ES-I3 (cell line): Measurements from ENCODE around the gene ATAD3C.
"Not testable (repeated sequence)": the region's sequence is repeated elsewhere in the genome, so short reads cannot be mapped to it uniquely, and the experiment has no call there.

Experiments
- H3K36me3 ChIP-seq: 2 replicates; pipeline ENCODE4 v1.6.1; 2013; ENCODE audit warnings: mild to moderate bottlenecking, low read length, control low read depth, moderate library complexity; ENCODE audit not compliant: insufficient read depth
- H3K4me1 ChIP-seq: 2 replicates; pipeline ENCODE4 v1.6.1; 2013; ENCODE audit warnings: mild to moderate bottlenecking, control low read depth, low read length; ENCODE audit not compliant: insufficient read depth
- H3K9ac ChIP-seq: 2 replicates; pipeline ENCODE4 v1.6.1; 2013; ENCODE audit warnings: low read depth, mild to moderate bottlenecking, low read length, moderate library complexity
- H3K9me3 ChIP-seq: 2 replicates; pipeline ENCODE4 v1.6.1; 2013; ENCODE audit warnings: mild to moderate bottlenecking, low read length, moderate library complexity; ENCODE audit not compliant: control insufficient read depth, insufficient read depth

ATAD3C gene

DNA sequence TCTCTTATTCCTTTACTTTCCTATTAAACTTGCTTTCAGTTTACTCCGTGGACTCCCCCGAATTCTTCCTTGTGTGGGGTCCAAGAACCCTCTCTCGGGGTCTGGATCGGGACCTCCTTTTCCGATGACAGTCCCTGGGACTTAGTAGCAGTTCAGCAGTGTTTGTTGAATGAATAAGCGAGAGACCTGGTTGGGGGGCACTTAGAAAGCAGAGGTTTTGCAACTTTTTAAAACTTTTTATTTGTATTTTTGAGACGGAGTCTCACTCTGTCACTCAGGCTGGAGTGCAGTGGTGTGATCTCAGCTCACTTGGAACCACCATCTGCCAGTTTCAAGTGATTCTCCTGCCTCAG is 26.3 kb upstream of the ATAD3C start:
- Histone ChIP-seq H3K9me3 (no peaks in the 10 kb centered on the region), H3K9ac (no peak overlapping the region), H3K4me1 (peaks cover 8% of the 10 kb centered on the region), H3K36me3 (no peaks in the 10 kb centered on the region)

DNA sequence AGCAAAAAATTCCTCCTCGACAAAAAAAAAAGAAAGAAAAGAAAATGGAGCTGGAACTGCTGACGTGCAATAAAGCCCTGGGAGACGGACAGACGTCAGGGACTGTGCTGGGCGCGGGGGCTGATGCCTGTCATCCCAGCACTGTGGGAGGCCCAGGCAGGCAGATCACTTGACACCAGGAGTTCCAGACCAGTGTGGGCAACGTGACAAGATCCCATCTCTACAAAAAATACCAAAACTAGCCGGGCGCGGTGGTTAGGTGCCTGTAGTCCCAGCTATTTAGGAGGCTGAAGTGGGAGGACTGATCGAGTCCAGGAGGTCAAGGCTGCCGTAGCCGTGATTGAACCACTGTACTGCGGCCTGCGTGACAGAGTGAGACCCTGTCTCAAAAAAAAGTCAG is 24.8 kb upstream of the ATAD3C start:
- Histone ChIP-seq H3K4me1 (peaks cover 8% of the 10 kb centered on the region), H3K9ac (no peak overlapping the region), H3K36me3 (no peaks in the 10 kb centered on the region), H3K9me3 (no peaks in the 10 kb centered on the region)

GRCh38 chr1:1425426-1425752 is 24.1 kb upstream of the ATAD3C start:
- Histone ChIP-seq H3K9ac (no peak overlapping the region; the same call in 1 of the 2 replicates), H3K36me3 (no peaks in the 10 kb centered on the region), H3K9me3 (no peaks in the 10 kb centered on the region), H3K4me1 (peaks cover 8% of the 10 kb centered on the region)

DNA sequence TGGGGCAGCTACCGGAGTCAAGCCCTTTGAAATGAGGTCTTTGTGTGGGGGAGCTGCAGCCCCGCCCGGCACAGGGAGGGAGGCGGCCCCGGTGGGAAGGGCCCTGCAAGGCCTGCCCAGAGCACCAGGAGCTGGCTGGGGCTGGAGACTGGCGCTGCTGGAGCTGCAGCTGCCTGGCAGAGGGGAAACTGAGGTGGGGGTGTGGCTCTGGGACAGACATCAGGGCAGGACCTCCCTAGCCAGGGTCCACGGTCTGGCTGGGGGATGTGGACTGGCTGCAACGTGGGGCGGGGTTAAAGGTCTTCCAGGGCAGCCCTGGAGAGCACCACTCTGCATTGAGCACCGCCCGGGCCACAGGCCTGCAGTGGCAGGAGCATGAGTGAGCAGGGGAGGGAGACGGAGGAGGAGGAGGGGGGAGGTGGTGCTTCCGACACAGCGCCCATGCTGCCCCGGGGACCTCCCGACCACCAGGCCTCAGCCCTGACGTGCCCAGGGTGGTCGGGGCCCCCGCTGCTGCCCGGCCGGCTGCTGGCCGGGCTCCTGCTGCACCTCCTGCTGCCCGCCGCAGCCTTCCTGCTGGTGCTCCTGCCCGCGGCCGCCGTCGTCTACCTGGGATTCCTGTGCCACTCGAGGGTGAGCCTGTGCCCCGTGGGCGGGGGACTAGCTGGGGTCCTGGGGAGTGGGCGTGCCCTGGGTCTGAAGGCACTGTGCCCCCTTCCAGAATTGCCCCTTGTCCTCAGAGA is 23.6 kb upstream of the ATAD3C start:
- no peaks in the 10 kb centered on the region for H3K36me3 ChIP-seq
- peak overlapping the region; percentile 65 for H3K9ac ChIP-seq
- peaks cover 5% of the 10 kb centered on the region for H3K4me1 ChIP-seq
- no peaks in the 10 kb centered on the region for H3K9me3 ChIP-seq

DNA sequence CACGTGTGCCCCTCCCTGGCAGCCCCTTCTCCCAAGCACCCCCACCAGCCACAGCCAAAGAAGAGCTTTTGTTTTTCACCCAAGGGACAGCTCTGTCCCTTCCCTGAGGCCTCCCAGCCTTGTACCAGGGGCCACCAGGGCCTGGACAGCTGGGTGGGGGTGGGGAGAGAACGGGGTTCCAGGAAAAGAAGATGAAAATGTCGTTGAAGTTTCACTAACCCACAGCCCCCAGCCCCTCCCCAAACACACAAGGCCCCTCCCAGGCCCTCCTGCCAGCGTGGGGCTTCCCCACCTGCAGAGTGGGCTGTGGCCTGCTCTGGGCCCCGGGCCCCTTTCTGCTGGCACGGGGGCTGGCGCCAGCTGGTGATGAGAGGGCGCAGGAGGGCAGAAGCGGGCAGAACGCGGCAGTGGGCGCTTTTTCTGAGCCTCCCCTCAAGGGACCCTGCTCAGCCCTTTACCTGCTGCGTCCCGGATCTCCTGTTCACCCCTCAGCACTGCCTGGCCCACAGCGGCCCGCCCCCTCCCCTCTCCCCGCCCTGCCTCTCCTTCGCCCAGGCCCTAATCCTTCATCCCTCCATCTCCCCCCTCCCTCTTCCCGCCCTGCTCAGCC is 22.9 kb upstream of the ATAD3C start:
- Histone ChIP-seq H3K9ac (peak overlapping the region; percentile 65), H3K9me3 (no peaks in the 10 kb centered on the region), H3K4me1 (peaks cover 5% of the 10 kb centered on the region), H3K36me3 (no peaks in the 10 kb centered on the region)

- Histone ChIP-seq H3K9me3 (no peaks in the 10 kb centered on the region), H3K9ac (peak overlapping the region; percentile 15; the same call in 1 of the 2 replicates), H3K4me1 (peaks cover 10% of the 10 kb centered on the region), H3K36me3 (no peaks in the 10 kb centered on the region)
These were observed 22.2 kb upstream of the ATAD3C start for GRCh38 chr1:1427106-1427819.

DNA sequence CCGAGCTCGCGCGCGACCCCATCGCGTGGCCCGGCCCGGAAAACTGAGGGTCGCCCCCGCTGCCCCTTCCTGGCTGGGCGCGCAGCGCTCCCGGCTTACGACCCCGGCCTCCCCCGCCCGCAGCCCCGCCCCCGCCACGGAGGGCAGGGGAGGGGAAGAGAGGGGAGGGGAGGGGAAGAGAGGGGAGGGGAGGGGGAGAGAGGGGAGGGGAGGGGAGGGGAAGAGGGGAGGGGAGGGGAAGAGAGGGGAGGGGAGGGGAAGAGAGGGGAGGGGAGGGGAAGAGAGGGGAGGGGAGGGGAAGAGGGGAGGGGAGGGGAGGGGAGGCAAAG is 21.7 kb upstream of the ATAD3C start:
- Histone ChIP-seq H3K4me1 (peaks cover 14% of the 10 kb centered on the region), H3K36me3 (no peaks in the 10 kb centered on the region), H3K9ac (peak overlapping the region; percentile 15; the same call in 1 of the 2 replicates)

DNA sequence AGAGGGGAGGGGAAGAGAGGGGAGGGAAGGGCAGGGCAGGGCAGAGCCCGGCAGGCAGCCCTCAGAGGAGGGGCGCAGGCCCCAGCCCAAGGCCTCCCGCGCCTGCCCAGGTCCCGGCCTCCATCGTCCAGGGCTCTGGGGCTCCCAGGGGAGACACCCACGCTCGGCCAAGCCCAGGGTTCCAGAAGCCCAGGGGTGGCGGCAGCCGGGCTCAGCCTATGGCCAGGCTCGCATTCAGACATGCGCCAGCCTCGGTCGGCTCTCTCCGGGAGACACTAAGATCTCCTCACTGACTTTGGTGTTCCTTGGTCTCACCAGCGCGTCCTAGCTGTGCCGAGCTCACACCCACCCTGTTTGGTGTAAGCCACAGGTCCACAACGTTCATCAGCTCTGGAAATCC is 21.3 kb upstream of the ATAD3C start:
- Histone ChIP-seq H3K36me3 (no peaks in the 10 kb centered on the region), H3K9me3 (no peaks in the 10 kb centered on the region), H3K4me1 (peaks cover 14% of the 10 kb centered on the region), H3K9ac (no peak overlapping the region)

More for the DNA sequence above, 21.7 kb upstream of the ATAD3C start:
- no peaks in the 10 kb centered on the region for H3K9me3 ChIP-seq

DNA sequence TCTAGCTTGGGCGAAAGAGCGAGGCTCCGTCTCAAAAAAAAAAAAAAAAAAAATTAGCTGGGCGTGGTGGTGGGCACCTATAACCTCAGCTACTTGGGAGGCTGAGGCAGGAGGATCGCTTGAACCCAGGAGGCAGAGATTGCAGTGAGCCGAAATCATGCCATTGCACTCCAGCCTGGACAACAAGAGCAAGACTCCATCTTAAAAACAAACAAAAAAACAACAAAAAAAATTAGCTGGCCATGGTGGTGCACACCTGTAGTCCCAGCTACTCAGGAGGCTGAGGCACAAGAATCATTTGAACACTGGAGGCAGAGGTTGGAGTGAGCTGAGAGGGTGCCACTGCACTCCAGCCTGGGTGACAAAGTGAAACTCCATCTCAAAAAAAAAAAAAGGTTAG is 20.5 kb upstream of the ATAD3C start:
- H3K9ac ChIP-seq, H3K9me3 ChIP-seq, H3K36me3 ChIP-seq: not testable (repeated sequence)
- H3K4me1 ChIP-seq, result peaks cover 19% of the 10 kb centered on the region

- H3K4me1 ChIP-seq, result peaks cover 24% of the 10 kb centered on the region
- no peaks in the 10 kb centered on the region for H3K36me3 ChIP-seq
- 0 out of 2 replicates have a peak overlapping the region, but pooled peaks have one; percentile 37 for H3K9ac ChIP-seq
- H3K9me3 ChIP-seq, result no peaks in the 10 kb centered on the region
These were observed 19.8 kb upstream of the ATAD3C start for GRCh38 chr1:1429671-1430073.

GRCh38 chr1:1430114-1430982 is 19.1 kb upstream of the ATAD3C start:
- Histone ChIP-seq H3K4me1 (peaks cover 25% of the 10 kb centered on the region), H3K9ac (peak overlapping the region; percentile 37), H3K9me3 (no peaks in the 10 kb centered on the region), H3K36me3 (no peaks in the 10 kb centered on the region)

DNA sequence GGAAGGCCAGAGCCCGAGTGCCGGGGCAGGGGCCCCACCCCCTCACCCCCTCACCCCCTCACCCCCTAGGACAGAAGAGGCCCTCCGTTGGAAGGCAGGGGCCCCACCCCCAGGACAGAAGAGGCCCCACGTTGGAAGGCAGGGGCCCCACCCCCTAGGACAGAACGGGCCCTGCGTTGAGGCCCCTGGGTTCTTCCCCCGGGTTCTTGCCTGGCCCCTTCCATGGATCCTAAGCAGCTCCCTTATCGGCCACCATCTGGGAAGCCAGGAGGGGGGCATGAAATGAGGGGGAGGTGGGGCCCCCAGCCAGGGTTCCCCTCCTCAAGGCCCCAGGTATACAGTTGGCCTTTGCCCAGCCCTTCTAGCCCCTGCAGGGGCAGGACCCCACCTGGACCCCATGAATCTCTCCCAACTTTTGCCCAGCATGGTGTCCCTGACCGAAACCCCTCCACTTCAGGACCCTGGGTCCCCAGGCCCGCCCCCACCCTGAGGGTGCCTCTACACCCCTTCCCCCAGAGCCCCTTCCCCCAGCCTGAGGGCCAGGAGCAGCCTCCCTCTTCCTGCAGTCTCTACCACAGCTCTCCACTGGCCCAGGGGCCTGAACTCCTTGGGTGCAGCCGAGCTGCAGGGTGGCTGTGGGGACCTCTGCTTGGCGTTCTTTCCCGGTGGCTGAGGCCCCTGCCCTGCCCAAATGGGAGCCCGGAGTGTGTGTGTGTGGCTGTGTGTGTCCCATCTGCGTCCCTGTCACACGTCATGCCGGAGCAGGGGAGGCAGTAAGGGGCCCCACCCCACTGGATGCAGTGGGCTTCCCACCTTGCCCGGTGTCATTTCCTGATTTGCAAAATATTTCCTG is 18.3 kb upstream of the ATAD3C start:
- no peak overlapping the region for H3K9ac ChIP-seq
- H3K36me3 ChIP-seq, result no peaks in the 10 kb centered on the region
- peaks cover 24% of the 10 kb centered on the region for H3K4me1 ChIP-seq
- no peaks in the 10 kb centered on the region for H3K9me3 ChIP-seq

- H3K9ac ChIP-seq, result no peak overlapping the region; the same call in 1 of the 2 replicates
- H3K4me1 ChIP-seq, result peaks cover 24% of the 10 kb centered on the region
- H3K36me3 ChIP-seq, result no peaks in the 10 kb centered on the region
- no peaks in the 10 kb centered on the region for H3K9me3 ChIP-seq
These were observed 17.6 kb upstream of the ATAD3C start for GRCh38 chr1:1431845-1432273.
